Upper lobe of right lung (tissue), 1 donor: ENCODE results near the gene CBFA2T3. TPM values are rescaled to one million over a fixed set of nuclear protein-coding genes. Genes with fewer than 3 reads are reported as not detected.

Source experiments
- ATAC-seq: fragments of 200-7000 bp; cut with Tn5 transposase; one replicate; pipeline ENCODE4 v1.9.1; 2020; ENCODE audit warnings: mild to moderate bottlenecking, moderate library complexity
- DNase-seq: peaks from one replicate; pipeline ENCODE4 v3.0.0-alpha.2; 2020
- H3K27ac ChIP-seq: fragments of 200-600 bp; one replicate; pipeline ENCODE4 v1.8.0; 2022
- H3K27me3 ChIP-seq: fragments of 200-600 bp; one replicate; pipeline ENCODE4 v1.8.0; 2022; ENCODE audit warnings: mild to moderate bottlenecking
- H3K36me3 ChIP-seq: fragments of 200-600 bp; one replicate; pipeline ENCODE4 v1.8.0; 2022
- H3K4me1 ChIP-seq: fragments of 200-600 bp; one replicate; pipeline ENCODE4 v1.8.0; 2022
- H3K4me3 ChIP-seq: fragments of 200-600 bp; one replicate; pipeline ENCODE4 v1.8.0; 2022; ENCODE audit warnings: mild to moderate bottlenecking
- H3K9me3 ChIP-seq: fragments of 200-600 bp; one replicate; pipeline ENCODE4 v1.8.0; 2022
- intact Hi-C: fragments of 100-400 bp; cut with DNase I; formaldehyde crosslinking; loops from one replicate; pipeline ENCODE4 v1.11.0; 2022
- total RNA-seq: library from RNA; stranded (reverse); fragmentation: NEBNext Ultra II Directional; extraction: Animal tissue kit (Norgen Biotek cat#: 25700); gene quantifications from one replicate; pipeline ENCODE4 v1.2.1, GENCODE V29; 2021
- TF ChIP-seq, protein P1 (sequence below): fragments of 200-600 bp; IDR thresholded peaks from one replicate; pipeline ENCODE4 v1.8.0; 2022; ENCODE audit warnings: antibody characterized with exemption
- donor health status: DM: no; HTN: yes; CAD: no; lungs with severe emphysema.

CBFA2T3 gene
- total RNA-seq, 1 donor from 2014 or later: 19.0 TPM

DNA sequence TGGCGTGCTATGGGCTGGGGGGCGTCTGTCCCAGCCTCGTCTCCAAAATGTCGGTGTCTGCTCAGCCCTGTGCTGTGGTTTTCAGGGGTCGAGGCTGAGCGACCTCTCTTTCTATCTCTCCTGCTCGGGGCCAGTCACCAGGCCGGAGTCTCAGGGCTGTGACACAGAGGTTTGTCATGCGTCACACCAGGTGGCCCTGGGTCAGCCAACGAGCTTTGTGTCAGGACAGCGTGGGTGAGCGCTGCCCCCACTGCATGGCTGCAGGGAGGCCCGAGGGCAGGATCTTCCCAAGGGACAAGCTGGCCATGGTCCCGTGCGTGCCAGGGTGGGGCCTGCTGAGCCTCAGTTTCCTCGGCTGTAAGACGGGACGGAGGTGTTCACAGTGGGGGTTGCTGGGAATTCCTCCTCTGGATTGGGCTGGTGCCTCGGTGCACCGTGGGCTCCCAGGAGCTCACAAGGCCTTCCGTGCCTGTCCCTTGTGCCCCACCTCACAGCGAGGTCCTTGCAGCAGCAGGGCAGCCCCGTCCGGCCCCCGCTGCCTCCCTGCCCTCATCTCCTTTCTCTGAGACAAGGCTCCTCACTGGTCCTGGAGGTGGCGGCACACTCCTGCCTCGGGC lies 50.5 kb downstream of the CBFA2T3 start:
- peaks cover 28% of the 10 kb centered on the region for H3K4me1 ChIP-seq
- H3K9me3 ChIP-seq: no peaks in the 10 kb centered on the region
- no peak for ATAC-seq
- no peak overlapping the region for H3K4me3 ChIP-seq
- TF ChIP-seq, protein P1, sequence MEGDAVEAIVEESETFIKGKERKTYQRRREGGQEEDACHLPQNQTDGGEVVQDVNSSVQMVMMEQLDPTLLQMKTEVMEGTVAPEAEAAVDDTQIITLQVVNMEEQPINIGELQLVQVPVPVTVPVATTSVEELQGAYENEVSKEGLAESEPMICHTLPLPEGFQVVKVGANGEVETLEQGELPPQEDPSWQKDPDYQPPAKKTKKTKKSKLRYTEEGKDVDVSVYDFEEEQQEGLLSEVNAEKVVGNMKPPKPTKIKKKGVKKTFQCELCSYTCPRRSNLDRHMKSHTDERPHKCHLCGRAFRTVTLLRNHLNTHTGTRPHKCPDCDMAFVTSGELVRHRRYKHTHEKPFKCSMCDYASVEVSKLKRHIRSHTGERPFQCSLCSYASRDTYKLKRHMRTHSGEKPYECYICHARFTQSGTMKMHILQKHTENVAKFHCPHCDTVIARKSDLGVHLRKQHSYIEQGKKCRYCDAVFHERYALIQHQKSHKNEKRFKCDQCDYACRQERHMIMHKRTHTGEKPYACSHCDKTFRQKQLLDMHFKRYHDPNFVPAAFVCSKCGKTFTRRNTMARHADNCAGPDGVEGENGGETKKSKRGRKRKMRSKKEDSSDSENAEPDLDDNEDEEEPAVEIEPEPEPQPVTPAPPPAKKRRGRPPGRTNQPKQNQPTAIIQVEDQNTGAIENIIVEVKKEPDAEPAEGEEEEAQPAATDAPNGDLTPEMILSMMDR: no peak
- DNase-seq: no peak
- no peaks in the 10 kb centered on the region for H3K27me3 ChIP-seq
- intact Hi-C loops: no loop called here
- no peak overlapping the region for H3K27ac ChIP-seq
- no peaks in the 10 kb centered on the region for H3K36me3 ChIP-seq

DNA sequence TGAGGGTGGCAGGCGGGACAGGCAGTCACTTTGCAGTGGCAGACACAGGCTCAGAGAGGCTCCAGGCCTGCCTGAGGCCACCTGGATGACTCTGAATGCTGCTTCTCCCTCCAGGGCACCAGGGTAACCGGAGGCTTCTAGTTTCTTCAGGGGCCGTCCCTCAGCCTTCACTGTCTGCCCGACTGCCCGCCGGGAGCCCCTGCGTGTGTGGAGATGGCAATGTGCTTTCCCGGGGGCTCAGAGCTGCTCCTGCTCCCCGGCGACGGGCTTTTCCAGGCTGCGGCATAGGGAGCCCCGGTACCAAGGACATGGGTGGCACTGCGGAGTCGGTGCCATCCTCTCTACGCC lies 51.5 kb downstream of the CBFA2T3 start:
- TF ChIP-seq, protein P1: no peak
- H3K36me3 ChIP-seq: no peaks in the 10 kb centered on the region
- no peaks in the 10 kb centered on the region for H3K27me3 ChIP-seq
- intact Hi-C loops: no loop called here
- peaks cover 38% of the 10 kb centered on the region for H3K4me1 ChIP-seq
- no peak overlapping the region for H3K27ac ChIP-seq
- no peak for ATAC-seq
- DNase-seq: no peak
- H3K9me3 ChIP-seq: no peaks in the 10 kb centered on the region
- no peak overlapping the region for H3K4me3 ChIP-seq

DNA sequence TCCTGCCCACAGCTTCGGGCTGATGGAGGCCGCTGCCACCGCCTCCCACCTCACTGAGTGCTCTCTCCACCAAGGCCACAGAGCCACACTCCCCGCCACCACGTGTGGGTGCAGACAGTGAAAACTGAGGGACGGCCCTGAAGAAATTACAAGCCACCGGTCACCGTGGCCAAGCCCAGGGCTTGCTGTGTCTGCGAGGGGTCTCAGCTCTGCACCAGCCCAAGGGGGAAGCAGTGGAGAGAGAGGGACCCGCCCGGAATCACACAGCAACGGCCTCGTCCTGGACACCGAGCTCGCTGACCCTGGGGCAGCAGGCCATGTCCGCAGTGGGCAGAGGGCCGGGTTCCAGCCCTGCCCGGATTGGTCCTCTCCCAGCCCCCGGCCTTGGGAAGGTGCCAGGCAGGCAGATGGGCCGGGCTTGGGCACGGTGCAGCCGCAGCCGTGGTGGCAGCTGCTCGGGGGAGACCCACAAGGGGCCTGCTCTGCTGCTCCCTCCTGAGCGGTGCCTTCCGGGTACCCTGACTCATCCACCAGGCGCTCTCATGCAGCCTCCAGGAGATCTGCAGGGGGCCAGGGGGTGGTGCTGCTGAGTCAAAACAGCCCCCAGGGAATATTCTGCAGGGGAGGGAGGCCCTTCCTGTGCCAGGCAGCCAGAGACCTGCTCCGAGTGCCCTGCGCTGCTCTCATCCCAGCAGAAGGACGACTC lies 52.0 kb downstream of the CBFA2T3 start:
- no peak overlapping the region for H3K27ac ChIP-seq
- no peak overlapping the region for H3K4me3 ChIP-seq
- H3K9me3 ChIP-seq: no peaks in the 10 kb centered on the region
- H3K4me1 ChIP-seq: peaks cover 41% of the 10 kb centered on the region
- intact Hi-C loops: no loop called here
- TF ChIP-seq, protein P1: peak; percentile 37
- ATAC-seq (peak; percentile 16), DNase-seq (no peak)
- no peaks in the 10 kb centered on the region for H3K36me3 ChIP-seq
- H3K27me3 ChIP-seq: no peaks in the 10 kb centered on the region

DNA sequence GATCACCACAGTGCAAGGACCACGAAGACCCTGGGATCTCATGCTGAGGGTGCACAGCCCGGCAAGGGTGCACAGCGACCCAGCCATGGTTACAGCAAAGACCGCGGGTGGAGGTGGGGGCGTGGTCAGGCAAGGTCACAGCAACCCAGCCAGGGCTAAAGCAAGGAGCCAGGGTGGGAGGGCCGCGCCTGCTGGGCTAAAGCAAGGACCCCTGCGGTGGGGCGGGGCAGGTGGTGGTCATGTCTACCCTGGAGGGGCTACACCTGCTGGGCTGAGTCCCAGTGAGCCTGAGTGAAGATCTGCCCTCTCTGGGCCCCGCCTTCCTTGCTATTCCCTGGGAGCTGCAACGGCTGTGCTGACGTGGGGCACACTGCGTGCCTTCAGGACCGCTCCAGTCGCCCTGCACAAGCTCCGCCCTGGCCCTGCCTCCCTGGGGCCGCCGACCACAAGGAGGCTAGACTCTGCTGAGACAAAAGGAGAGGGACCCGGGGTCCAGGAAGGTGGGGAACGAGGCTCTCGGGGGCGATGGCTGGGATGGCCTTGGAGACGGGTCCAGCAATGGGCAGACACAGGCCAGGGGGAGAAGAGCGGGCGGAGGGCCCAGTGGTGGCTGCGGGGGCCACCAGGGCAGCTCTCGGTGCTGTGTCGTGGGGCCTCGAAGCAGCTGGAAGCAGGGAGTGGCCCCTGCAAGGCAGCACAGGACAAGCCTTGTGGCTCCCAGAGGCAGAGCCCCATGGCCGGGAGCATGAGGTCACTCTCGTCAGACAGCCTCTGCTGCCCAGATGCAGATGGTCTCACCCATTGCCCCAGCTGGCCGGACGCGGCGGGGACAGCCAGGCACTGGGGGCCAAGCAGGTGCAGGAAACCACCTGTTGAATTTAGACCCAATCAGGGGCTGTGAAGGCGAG lies 52.8 kb downstream of the CBFA2T3 start:
- DNase-seq (no peak), ATAC-seq (no peak)
- Histone ChIP-seq H3K36me3 (no peaks in the 10 kb centered on the region), H3K4me3 (no peak overlapping the region), H3K27me3 (no peaks in the 10 kb centered on the region), H3K9me3 (no peaks in the 10 kb centered on the region), H3K27ac (no peak overlapping the region), H3K4me1 (peaks cover 49% of the 10 kb centered on the region)
- TF ChIP-seq, protein P1: no peak
- intact Hi-C loops: no loop called here

DNA sequence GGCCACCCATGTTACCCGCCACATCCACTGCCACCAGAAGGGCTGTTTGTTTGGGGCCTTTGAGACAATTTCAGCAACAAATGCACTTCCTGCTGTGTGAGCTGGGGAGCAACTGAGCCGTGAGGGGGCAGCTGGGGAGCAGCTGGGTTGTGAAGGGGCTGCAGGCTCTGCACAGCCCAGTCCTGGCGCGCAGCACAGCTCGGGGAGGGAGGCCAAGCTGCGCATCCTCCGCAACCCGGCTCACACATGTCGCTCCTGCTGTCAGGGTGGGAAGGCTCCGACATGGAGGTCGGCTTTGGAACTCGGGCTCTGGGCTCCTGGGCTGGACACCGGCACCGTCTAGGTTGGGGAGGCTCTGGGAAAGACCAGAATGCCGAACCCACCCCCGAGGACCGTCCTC lies 53.6 kb downstream of the CBFA2T3 start:
- DNase-seq (no peak), ATAC-seq (no peak)
- intact Hi-C loops: no loop called here
- Histone ChIP-seq H3K27me3 (no peaks in the 10 kb centered on the region), H3K36me3 (no peaks in the 10 kb centered on the region), H3K27ac (no peak overlapping the region), H3K9me3 (no peaks in the 10 kb centered on the region), H3K4me1 (peaks cover 49% of the 10 kb centered on the region), H3K4me3 (no peak overlapping the region)
- TF ChIP-seq, protein P1: no peak
